Measurements from ENCODE around the gene MYOZ2. TPM values are rescaled to one million over a fixed set of nuclear protein-coding genes. Genes with fewer than 3 reads are reported as not detected.

The MYOZ2 gene
- total RNA-seq, 2 donors from 2014 or later = 3.9 to 14.3 TPM

DNA sequence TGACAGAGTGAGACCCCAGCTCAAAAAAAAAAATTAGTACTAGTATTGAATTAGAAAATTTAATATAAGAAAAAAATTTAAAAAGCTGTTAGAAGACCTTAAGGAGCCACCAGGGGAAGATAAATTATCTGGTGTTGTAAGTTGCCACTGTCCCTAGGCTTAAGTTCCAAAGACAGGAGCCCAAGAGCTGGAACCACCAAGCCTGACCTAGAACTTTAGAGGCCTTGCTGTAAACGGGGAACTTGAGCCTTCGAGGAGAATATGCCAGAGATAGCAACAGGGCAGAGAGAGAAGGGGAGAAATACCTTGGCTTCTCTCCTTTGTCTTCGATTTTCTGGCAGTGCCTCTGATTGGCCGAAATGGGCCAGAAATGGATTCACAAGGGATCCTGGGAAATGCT lies 85.8 kb downstream of the MYOZ2 start:
- DNase-seq (ENCODE audit: low spot score) = no peak
- intact Hi-C loops (cut with DNase I) = no loop called here

- DNase-seq (ENCODE audit: low spot score) = no peak
- intact Hi-C loops (cut with DNase I) = no loop called here
These were observed 92.1 kb downstream of the MYOZ2 start for GRCh38 chr4:119227690-119228089.

GRCh38 chr4:119228406-119228805 lies 92.8 kb downstream of the MYOZ2 start:
- DNase-seq (ENCODE audit: low spot score) = no peak
- intact Hi-C loops (cut with DNase I) = no loop called here

DNA sequence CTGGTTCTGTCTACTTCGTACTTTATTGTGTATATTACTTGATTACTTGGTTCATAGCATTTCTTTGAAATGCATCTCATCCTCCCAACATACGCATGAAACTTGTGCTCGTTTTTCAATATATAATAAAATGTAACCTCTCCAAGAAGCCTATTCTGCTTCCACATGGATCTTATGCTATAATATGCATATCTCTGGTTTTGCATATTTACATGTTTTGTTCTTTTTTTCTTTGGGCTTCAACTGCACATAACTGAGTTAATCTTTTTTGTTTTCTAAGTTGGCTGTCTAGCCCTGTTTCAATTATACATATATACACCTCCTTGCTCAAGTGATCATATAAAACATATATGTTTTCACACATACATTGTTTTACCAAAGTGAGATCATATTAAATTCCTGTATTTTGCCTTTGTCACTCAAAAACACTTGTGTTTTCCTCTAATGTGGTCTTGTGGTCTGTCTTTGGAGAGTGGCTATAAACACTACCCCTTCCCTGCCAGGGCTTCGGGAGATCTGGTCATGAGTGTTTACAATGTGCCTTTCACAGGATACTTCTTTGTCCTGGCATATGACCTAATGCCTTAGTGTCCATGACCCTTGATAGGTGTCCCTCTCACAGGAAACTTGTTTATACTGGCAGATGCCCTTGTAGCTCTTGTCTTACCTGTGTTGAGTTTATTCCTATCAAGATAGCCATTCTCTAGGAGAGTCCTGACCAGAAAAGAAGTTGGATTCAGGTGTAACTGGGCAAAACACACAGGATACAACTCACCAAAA lies 94.5 kb downstream of the MYOZ2 start:
- DNase-seq (ENCODE audit: low spot score) = no peak
- intact Hi-C loops (cut with DNase I) = no loop called here

- intact Hi-C loops (cut with DNase I) = no loop called here
These were observed 95.9 kb downstream of the MYOZ2 start for GRCh38 chr4:119231491-119231890.

GRCh38 chr4:119232286-119232685 lies 96.7 kb downstream of the MYOZ2 start:
- no peak for DNase-seq (ENCODE audit: low spot score)
- intact Hi-C loops (cut with DNase I) = no loop called here

More at GRCh38 chr4:119231491-119231890, 95.9 kb downstream of the MYOZ2 start:
- DNase-seq (ENCODE audit: low spot score) = no peak

- no peak for DNase-seq (ENCODE audit: low spot score)
- intact Hi-C loops (cut with DNase I) = no loop called here
These were observed 97.6 kb downstream of the MYOZ2 start for GRCh38 chr4:119233191-119233590.

GRCh38 chr4:119233750-119234149 lies 98.1 kb downstream of the MYOZ2 start:
- intact Hi-C loops (cut with DNase I) = no loop called here
- DNase-seq (ENCODE audit: low spot score) = no peak

GRCh38 chr4:119237201-119237600 lies 101.6 kb downstream of the MYOZ2 start:
- no peak for DNase-seq (ENCODE audit: low spot score)
- intact Hi-C loops (cut with DNase I) = no loop called here

Other genes with a start within 250 kb of the MYOZ2 start
- gene SYNPO2, start 247.0 kb upstream of the MYOZ2 start, total RNA-seq = 1,000 to 10,000 TPM in 1 of 2 donors, 100 to 1,000 TPM in 1; 960 to 1,079 TPM
- 100 to 1,000 TPM in 1 of 2 donors, 10 to 100 TPM in 1; 87.6 to 134 TPM for gene USP53, start 76.9 kb downstream of the MYOZ2 start, total RNA-seq
- not detected for gene FABP2, start 186.3 kb downstream of the MYOZ2 start, total RNA-seq